ENCODE measurements around the gene ZNRD2.
A peak's percentile ranks its signal among the peaks of the same experiment; 100 is the strongest.
"Not testable (repeated sequence)": the region's sequence is repeated elsewhere in the genome, so short reads cannot be mapped to it uniquely, and the experiment has no call there.

The ZNRD2 gene

GRCh38 chr11:65563601-65564000, 6.7 kb upstream of the ZNRD2 start:
- TF ChIP-seq, protein P1, sequence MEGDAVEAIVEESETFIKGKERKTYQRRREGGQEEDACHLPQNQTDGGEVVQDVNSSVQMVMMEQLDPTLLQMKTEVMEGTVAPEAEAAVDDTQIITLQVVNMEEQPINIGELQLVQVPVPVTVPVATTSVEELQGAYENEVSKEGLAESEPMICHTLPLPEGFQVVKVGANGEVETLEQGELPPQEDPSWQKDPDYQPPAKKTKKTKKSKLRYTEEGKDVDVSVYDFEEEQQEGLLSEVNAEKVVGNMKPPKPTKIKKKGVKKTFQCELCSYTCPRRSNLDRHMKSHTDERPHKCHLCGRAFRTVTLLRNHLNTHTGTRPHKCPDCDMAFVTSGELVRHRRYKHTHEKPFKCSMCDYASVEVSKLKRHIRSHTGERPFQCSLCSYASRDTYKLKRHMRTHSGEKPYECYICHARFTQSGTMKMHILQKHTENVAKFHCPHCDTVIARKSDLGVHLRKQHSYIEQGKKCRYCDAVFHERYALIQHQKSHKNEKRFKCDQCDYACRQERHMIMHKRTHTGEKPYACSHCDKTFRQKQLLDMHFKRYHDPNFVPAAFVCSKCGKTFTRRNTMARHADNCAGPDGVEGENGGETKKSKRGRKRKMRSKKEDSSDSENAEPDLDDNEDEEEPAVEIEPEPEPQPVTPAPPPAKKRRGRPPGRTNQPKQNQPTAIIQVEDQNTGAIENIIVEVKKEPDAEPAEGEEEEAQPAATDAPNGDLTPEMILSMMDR (IDR thresholded peaks at IDR 0.05; ENCODE audit: borderline replicate concordance, insufficient read depth, low read depth, low read length), result no peak
- no peak overlapping the region for H3K4me3 ChIP-seq (ENCODE audit: low read depth, low read length)

GRCh38 chr11:65564879-65565559, 5.3 kb upstream of the ZNRD2 start:
- H3K4me3 ChIP-seq (ENCODE audit: low read depth, low read length), result not testable (repeated sequence)

GRCh38 chr11:65565624-65566453, 4.4 kb upstream of the ZNRD2 start:
- no peak overlapping the region for H3K4me3 ChIP-seq (ENCODE audit: low read depth, low read length)
- TF ChIP-seq, protein P1 (IDR thresholded peaks at IDR 0.05; ENCODE audit: borderline replicate concordance, insufficient read depth, low read depth, low read length), result no peak

DNA sequence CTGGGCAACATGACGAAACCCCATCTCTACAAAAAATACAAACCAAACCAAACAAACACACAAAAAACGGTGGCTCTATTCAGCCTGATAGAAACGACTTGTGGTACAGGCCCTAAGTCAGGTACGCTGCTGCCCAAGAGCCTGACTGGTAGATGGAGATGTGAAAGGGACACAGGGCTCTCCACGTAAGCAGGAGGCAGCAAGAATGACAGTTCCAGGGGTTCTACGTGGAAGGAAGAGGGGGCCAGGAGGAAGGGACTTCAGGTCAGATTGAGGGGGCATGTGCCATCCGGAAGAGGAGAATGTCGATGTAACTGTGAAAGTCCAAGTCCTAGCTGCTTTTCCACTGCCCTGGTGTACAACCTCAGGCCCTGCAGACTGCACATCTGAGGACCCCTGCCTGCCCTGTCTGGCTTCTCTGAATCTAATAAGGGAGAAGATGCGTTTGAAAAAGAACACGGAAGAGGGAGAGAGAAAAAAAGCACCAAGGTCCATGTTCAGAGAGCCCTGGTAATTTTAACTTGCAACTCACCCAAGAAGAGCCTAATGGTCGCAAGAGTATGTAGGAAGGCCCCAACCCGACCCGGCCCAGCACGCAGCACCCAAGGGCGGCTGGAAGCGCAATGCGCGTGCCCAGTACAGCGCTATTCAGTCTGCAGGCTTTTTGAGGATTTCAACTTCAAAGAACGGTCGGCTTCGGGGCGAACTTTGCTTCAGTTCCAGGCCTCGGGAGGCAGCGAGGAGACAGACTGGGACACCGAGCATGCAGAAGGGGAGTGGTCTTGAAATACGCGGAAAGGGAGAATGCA, 909 bp upstream of the ZNRD2 start:
- TF ChIP-seq, protein P1 (IDR thresholded peaks at IDR 0.05; ENCODE audit: borderline replicate concordance, insufficient read depth, low read depth, low read length), result no peak
- H3K4me3 ChIP-seq (ENCODE audit: low read depth, low read length), result peak overlapping the region; percentile 100

DNA sequence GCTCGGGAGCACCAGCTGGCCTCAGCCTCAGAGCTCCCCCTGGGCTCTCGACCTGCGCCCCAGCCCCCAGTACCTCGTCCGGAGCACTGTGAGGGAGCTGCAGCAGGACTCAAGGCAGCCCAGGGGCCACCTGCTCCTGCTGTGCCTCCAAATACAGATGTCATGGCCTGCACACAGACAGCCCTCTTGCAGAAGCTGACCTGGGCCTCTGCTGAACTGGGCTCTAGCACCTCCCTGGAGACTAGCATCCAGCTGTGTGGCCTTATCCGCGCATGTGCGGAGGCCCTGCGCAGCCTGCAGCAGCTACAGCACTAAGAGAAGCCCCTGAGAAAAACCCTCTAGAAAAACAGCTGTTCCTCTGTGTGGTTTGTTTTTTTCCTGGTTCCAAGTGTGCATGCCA, 1.1 kb downstream of the ZNRD2 start:
- TF ChIP-seq, protein P1 (IDR thresholded peaks at IDR 0.05; ENCODE audit: borderline replicate concordance, insufficient read depth, low read depth, low read length), result no peak
- peak overlapping the region; percentile 100 for H3K4me3 ChIP-seq (ENCODE audit: low read depth, low read length)

DNA sequence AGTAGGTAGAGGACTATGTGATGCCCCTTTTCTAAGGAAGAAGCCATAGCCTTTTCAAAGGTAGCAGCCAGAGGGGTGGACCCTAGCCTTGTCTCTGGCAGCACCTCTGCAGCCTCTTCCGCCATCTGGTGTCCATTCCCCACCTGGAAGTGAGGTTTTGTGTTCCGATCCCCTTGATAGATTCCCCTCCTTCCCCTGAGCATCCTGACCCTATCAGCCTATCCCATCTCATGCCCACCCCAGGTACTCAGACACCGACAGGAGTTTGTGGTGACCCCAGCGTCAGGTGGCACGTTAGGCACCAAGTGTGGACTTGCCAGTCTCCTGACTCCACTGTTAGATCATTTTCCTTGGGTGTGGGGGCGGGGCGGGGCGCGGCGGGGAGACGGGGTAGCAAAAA, 1.7 kb downstream of the ZNRD2 start:
- TF ChIP-seq, protein P1 (IDR thresholded peaks at IDR 0.05; ENCODE audit: borderline replicate concordance, insufficient read depth, low read depth, low read length), result peak; percentile 26; the same call in 1 of the 2 replicates
- peak overlapping the region; percentile 100 for H3K4me3 ChIP-seq (ENCODE audit: low read depth, low read length)

GRCh38 chr11:65572356-65573051, 2.2 kb downstream of the ZNRD2 start, which contains the start of gene FAM89B:
Gene FAM89B, plus strand, starts transcription at chr11:65572538. Its CDS starts 132 bp downstream, at chr11:65572670.
- H3K4me3 ChIP-seq (ENCODE audit: low read depth, low read length), result peak within 1 kb of the TSS; percentile 100
- TF ChIP-seq, protein P1 (IDR thresholded peaks at IDR 0.05; ENCODE audit: borderline replicate concordance, insufficient read depth, low read depth, low read length), result no peak
